Measurements from ENCODE around the gene S100A2. TPM values are rescaled to one million over a fixed set of nuclear protein-coding genes. Genes with fewer than 3 reads are reported as not detected.
A peak's percentile ranks its signal among the peaks of the same experiment; 100 is the strongest.

S100A2 gene
- total RNA-seq, 1 donor = 1.8 TPM

DNA sequence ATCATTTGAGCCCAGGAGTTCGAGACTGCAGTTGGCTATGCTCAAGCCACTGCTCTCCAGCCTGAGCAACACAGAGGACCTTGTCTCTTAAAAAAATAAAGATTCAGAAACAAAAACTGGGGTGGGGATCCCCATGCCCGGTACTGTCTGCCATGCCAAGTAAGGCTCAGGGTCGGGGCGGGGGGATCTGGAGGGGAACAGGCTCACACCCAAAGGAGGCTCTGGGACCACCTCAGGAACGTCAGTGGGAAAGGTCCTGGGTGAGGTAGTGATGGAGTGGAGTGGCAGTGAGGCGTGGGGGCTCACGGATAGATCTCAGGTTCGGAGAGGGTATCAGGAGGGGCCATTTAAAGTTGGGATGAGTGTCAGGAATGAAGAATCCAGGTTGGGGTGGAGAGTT is 19.3 kb downstream of the S100A2 start:
- Histone ChIP-seq H3K4me3 (ENCODE audit: insufficient read depth, low read length) (no peak overlapping the region), H3K79me2 (ENCODE audit: insufficient read depth, low read length) (no peaks in the 10 kb centered on the region), H4K20me1 (ENCODE audit: insufficient read depth, low read length) (no peaks in the 10 kb centered on the region), H3K36me3 (ENCODE audit: insufficient read depth, low read length) (no peaks in the 10 kb centered on the region), H3K4me2 (ENCODE audit: insufficient read depth, low read length) (no peak overlapping the region), H2AFZ (ENCODE audit: low read length) (no peak overlapping the region), H3K27me3 (ENCODE audit: insufficient read depth, low read length) (no peaks in the 10 kb centered on the region), H3K9me3 (ENCODE audit: low read depth, low read length) (no peaks in the 10 kb centered on the region), H3K4me1 (ENCODE audit: insufficient read depth, low read length) (peaks cover 50% of the 10 kb centered on the region), H3K27ac (ENCODE audit: low read depth, low read length) (no peak overlapping the region)
- no peak for DNase-seq (ENCODE audit: insufficient read length, low spot score, missing footprints)
- TF ChIP-seq, protein P1, sequence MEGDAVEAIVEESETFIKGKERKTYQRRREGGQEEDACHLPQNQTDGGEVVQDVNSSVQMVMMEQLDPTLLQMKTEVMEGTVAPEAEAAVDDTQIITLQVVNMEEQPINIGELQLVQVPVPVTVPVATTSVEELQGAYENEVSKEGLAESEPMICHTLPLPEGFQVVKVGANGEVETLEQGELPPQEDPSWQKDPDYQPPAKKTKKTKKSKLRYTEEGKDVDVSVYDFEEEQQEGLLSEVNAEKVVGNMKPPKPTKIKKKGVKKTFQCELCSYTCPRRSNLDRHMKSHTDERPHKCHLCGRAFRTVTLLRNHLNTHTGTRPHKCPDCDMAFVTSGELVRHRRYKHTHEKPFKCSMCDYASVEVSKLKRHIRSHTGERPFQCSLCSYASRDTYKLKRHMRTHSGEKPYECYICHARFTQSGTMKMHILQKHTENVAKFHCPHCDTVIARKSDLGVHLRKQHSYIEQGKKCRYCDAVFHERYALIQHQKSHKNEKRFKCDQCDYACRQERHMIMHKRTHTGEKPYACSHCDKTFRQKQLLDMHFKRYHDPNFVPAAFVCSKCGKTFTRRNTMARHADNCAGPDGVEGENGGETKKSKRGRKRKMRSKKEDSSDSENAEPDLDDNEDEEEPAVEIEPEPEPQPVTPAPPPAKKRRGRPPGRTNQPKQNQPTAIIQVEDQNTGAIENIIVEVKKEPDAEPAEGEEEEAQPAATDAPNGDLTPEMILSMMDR (IDR thresholded peaks at IDR 0.05; ENCODE audit: extremely low read depth, low read depth, low read length) = no peak

- Histone ChIP-seq H3K4me1 (ENCODE audit: insufficient read depth, low read length) (peaks cover 53% of the 10 kb centered on the region), H3K79me2 (ENCODE audit: insufficient read depth, low read length) (no peaks in the 10 kb centered on the region), H3K4me2 (ENCODE audit: insufficient read depth, low read length) (peak within 1 kb of the TSS; percentile 54), H3K4me3 (ENCODE audit: insufficient read depth, low read length) (no peak within 1 kb of the TSS), H3K27ac (ENCODE audit: low read depth, low read length) (peak within 1 kb of the TSS; percentile 21), H3K36me3 (ENCODE audit: insufficient read depth, low read length) (no peaks in the 10 kb centered on the region), H3K27me3 (ENCODE audit: insufficient read depth, low read length) (no peaks in the 10 kb centered on the region), H3K9me3 (ENCODE audit: low read depth, low read length) (no peaks in the 10 kb centered on the region), H4K20me1 (ENCODE audit: insufficient read depth, low read length) (no peaks in the 10 kb centered on the region), H2AFZ (ENCODE audit: low read length) (peak within 1 kb of the TSS; percentile 61)
- peak; percentile 93 for DNase-seq (ENCODE audit: insufficient read length, low spot score, missing footprints)
- TF ChIP-seq, protein P1 (IDR thresholded peaks at IDR 0.05; ENCODE audit: extremely low read depth, low read depth, low read length) = no peak
Measured at GRCh38 chr1:153545067-153546055, 20.3 kb downstream of the S100A2 start, which contains the start of gene S100A4. Gene S100A4 (minus strand): TSS chr1:153545806. CDS start chr1:153544794, 1,012 bp downstream.

- Histone ChIP-seq H2AFZ (ENCODE audit: low read length) (peak overlapping the region; percentile 40), H3K27ac (ENCODE audit: low read depth, low read length) (no peak overlapping the region), H3K4me2 (ENCODE audit: insufficient read depth, low read length) (no peak overlapping the region), H4K20me1 (ENCODE audit: insufficient read depth, low read length) (no peaks in the 10 kb centered on the region), H3K4me3 (ENCODE audit: insufficient read depth, low read length) (no peak overlapping the region), H3K4me1 (ENCODE audit: insufficient read depth, low read length) (peaks cover 47% of the 10 kb centered on the region), H3K27me3 (ENCODE audit: insufficient read depth, low read length) (no peaks in the 10 kb centered on the region), H3K36me3 (ENCODE audit: insufficient read depth, low read length) (no peaks in the 10 kb centered on the region), H3K79me2 (ENCODE audit: insufficient read depth, low read length) (no peaks in the 10 kb centered on the region), H3K9me3 (ENCODE audit: low read depth, low read length) (no peaks in the 10 kb centered on the region)
- peak; percentile 69 for DNase-seq (ENCODE audit: insufficient read length, low spot score, missing footprints)
- TF ChIP-seq, protein P1 (IDR thresholded peaks at IDR 0.05; ENCODE audit: extremely low read depth, low read depth, low read length) = no peak
Measured at GRCh38 chr1:153544453-153545066, 21.1 kb downstream of the S100A2 start.

- H3K4me3 ChIP-seq (ENCODE audit: insufficient read depth, low read length) = no peak overlapping the region
Measured at GRCh38 chr1:153543736-153544135, 21.9 kb downstream of the S100A2 start.

More at GRCh38 chr1:153543736-153544135, 21.9 kb downstream of the S100A2 start:
- Histone ChIP-seq H4K20me1 (ENCODE audit: insufficient read depth, low read length) (no peaks in the 10 kb centered on the region), H2AFZ (ENCODE audit: low read length) (no peak overlapping the region), H3K27me3 (ENCODE audit: insufficient read depth, low read length) (no peaks in the 10 kb centered on the region), H3K9me3 (ENCODE audit: low read depth, low read length) (no peaks in the 10 kb centered on the region), H3K4me1 (ENCODE audit: insufficient read depth, low read length) (peaks cover 38% of the 10 kb centered on the region), H3K79me2 (ENCODE audit: insufficient read depth, low read length) (no peaks in the 10 kb centered on the region), H3K4me2 (ENCODE audit: insufficient read depth, low read length) (peak overlapping the region; percentile 59), H3K27ac (ENCODE audit: low read depth, low read length) (peak overlapping the region; percentile 45), H3K36me3 (ENCODE audit: insufficient read depth, low read length) (no peaks in the 10 kb centered on the region)
- TF ChIP-seq, protein P1 (IDR thresholded peaks at IDR 0.05; ENCODE audit: extremely low read depth, low read depth, low read length) = no peak
- DNase-seq (ENCODE audit: insufficient read length, low spot score, missing footprints) = peak; percentile 50
